Measurements from ENCODE around the gene COL4A3.
"Not testable (repeated sequence)": the region's sequence is repeated elsewhere in the genome, so short reads cannot be mapped to it uniquely, and the experiment has no call there.

The COL4A3 gene

GRCh38 chr2:227206406-227206805 lies 42.0 kb downstream of the COL4A3 start:
- no peak for DNase-seq (ENCODE audit: low spot score)

GRCh38 chr2:227207573-227207972 lies 43.1 kb downstream of the COL4A3 start:
- no peak for DNase-seq (ENCODE audit: low spot score)

DNA sequence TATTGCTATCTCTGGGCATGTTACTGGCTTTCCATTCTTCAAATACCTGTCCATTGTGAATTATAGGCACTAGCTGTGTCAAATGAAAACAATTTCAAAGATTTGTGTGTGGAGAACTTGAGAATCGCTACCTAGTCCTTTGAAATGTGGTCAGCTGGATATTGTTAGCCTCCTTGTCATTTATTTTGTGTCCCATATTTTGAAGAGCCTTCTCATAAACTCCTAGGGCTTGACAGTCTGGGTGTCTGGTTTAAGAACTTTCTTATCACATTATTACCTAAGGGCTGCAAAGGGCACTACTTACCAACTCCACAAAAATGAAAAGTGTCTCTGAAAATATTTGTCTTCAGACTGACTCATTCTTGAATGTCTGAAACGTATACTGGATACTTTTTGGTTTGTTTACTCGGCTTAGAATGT lies 50.2 kb downstream of the COL4A3 start:
- no peak for DNase-seq (ENCODE audit: low spot score)

- DNase-seq (ENCODE audit: low spot score) = no peak
Observed at GRCh38 chr2:227219312-227220105, 55.1 kb downstream of the COL4A3 start.

DNA sequence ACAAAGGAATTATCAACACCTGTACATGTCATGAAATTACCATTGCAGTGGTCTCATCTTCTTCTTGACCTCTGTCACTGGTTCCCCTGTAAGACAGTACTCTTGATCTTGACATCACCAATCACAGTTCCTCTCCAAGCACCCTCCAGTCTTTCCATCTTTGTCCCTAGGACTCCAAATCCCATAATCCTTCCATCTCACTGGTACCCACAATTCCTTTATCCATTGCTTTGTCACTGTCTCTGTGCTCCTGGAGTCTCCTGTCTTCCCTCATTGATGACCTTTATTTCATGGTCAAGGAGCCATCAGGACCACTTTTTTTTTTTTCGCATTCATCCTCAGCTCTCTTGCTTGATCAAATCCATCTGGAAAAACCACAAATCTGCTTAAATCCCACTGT lies 56.7 kb downstream of the COL4A3 start:
- DNase-seq (ENCODE audit: low spot score) = no peak

DNA sequence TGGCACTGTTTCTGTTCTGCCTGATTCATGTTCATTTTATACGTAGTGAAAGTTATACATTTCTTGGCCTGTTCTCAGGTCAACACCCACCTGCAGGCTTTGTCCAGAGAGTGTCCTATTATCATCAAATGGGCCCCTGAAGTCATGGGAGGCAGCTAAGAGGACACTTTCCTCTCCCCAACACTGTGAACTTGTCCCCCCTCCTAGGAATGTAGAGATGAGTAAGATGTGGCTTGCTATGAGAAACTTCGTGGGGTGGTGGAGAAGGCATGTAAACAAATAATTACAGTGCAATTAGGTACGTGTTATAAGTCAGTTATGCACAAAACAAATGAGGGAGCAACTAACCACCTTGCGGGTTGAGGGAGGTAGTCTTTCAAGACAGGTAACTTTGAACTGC lies 57.9 kb downstream of the COL4A3 start:
- DNase-seq (ENCODE audit: low spot score) = no peak

- DNase-seq (ENCODE audit: low spot score) = not testable (repeated sequence)
Observed at GRCh38 chr2:227225641-227226040, 61.2 kb downstream of the COL4A3 start.

DNA sequence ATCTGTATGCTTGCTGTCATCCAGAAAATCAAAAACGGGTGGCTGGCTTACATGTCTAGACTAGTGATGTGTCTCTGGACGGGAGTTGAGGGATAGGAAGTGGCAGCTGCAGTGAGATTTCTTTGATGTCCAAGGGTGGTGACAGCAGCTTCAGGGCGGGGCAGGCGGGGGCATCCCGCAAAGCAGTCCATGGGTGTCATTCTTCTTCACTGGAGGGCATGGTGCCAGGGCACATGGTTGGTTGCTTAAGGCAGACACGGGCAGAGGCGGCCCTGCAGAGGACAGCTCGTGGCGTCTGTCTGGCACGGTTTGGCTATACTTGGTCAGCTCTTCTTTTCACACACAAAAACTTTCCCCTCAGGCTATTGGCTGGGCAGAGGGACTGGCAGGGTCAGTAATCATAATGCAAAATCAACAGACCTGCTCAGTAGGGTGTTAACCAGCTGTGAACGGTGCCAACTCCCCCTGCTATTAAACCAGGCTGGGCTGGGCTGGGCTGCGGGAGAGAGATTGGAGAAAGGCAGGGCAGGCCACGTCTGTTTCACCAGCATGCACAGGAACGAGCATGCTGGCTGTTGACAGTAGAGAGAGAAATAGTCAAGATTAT lies 63.7 kb downstream of the COL4A3 start:
- DNase-seq (ENCODE audit: low spot score) = no peak

DNA sequence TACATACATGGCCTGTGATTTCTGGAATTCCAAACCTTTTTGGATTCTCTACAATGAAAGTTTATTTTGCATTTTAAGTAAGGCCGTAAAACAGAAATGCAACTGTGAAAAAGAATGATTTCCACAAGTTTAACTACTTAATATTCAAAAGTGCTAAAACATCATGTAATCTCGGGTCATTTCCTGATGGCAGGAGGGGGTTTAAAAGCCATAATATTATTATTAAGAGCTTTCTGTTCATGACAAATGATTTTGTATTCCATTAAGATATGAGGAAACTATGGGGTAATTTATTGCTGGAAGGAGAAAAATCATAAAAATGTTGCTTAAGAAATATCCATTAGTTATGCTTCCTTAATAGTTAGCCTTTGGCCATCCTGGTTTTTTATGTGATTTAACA lies 65.7 kb downstream of the COL4A3 start:
- no peak for DNase-seq (ENCODE audit: low spot score)

- no peak for DNase-seq (ENCODE audit: low spot score)
Observed at GRCh38 chr2:227234429-227234828, 70.0 kb downstream of the COL4A3 start.

- DNase-seq (ENCODE audit: low spot score) = no peak
Observed at GRCh38 chr2:227237786-227238185, 73.4 kb downstream of the COL4A3 start.

DNA sequence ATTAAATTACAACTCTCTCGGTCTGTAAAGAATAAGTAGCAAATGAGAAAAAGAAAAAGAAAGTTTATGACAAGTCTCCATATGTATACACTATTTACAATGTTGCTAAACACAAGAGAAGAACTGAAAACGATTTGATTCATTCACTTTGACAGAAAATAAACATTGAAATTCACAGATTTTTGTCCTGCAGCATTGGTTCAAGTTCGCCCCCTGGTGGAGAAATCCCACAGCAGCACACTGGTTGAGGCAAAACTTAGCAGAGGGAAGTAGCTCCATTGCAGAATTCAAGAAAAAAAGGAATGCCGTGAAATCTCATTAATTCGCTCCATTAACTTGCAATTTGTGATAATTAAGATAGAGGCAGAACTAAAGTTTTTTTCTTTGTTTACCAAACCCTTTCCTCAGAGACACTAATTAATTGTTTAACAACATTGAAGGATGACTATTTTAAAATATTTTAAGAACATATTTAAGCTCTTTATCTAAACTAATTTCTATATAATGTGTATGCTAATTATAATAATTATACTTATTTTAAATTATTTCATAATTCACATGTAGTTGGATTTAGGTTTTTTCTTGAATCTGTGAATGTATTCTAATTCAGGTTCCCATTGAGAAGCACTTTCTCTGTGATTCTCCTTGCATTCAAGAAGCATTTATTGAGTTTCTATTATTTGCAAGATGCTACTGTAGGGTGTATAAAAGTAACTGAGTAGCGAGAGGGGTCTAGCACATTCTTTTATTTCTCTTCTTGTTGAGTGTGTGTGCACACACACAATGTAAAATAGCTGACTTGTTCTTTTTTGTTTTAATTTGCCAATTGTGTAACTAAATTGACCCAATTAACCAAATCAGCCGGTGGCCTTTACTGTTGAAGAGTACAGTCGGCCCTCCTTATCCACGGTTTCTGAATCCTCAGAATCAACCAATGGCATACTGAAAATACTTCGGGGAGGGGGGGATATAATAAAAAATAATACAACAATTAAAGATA lies 74.1 kb downstream of the COL4A3 start:
- peak; percentile 55 for DNase-seq (ENCODE audit: low spot score)

GRCh38 chr2:227241005-227241404 lies 76.6 kb downstream of the COL4A3 start:
- DNase-seq (ENCODE audit: low spot score) = no peak

DNA sequence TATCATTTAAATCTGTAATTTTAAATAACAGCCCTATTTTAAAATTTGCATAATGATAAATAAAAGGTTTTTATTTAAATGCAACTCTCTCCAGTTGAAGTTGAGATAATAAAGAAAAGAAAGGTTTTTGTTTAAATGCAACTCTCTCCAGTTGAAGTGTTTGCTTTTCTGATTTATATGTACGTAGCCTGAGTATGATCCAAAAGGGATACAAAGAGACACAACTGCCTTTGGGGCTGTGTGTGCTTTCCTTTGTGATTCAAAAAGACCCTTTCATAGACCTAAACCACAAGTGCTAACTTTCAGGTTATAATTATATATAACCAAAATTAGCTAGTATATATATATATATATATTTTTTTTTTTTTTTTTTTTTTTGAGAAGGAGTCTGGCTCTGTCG lies 84.5 kb downstream of the COL4A3 start:
- no peak for DNase-seq (ENCODE audit: low spot score)

- DNase-seq (ENCODE audit: low spot score) = no peak
Observed at GRCh38 chr2:227252831-227253230, 88.4 kb downstream of the COL4A3 start.

GRCh38 chr2:227256605-227257004 lies 92.2 kb downstream of the COL4A3 start:
- no peak for DNase-seq (ENCODE audit: low spot score)

- DNase-seq (ENCODE audit: low spot score) = no peak
Observed at GRCh38 chr2:227257820-227258219, 93.4 kb downstream of the COL4A3 start.

GRCh38 chr2:227260041-227260440 lies 95.6 kb downstream of the COL4A3 start:
- no peak for DNase-seq (ENCODE audit: low spot score)

GRCh38 chr2:227267410-227268115 lies 103.1 kb downstream of the COL4A3 start:
- DNase-seq (ENCODE audit: low spot score) = no peak

GRCh38 chr2:227280895-227281294 lies 116.5 kb downstream of the COL4A3 start:
- DNase-seq (ENCODE audit: low spot score) = no peak

DNA sequence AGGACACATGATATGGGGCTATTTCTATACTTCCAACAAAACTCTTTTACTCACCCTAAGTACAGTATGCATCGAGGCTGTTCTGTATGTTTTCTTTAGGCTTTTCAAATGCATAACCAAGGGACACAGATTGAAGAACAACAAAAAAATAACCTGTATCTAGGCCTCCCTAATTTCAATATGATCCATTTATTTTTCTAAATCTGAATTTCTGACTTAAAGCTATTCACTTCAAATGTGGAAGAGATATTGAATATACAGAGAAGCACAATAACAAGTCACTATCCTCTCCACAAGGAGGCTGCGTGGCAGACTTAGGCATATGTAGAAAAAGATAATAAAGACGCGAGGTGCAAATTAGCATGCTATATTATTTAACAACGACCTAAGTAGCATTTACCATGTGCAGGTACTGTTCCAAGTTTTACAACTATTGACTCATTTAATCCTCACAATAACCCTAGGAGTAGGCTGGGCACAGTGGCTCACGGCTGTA lies 121.4 kb downstream of the COL4A3 start:
- no peak for DNase-seq (ENCODE audit: low spot score)

GRCh38 chr2:227287771-227288170 lies 123.3 kb downstream of the COL4A3 start:
- no peak for DNase-seq (ENCODE audit: low spot score)

All from hematopoietic multipotent progenitor cell treated with erythropoietin and hydrocortisone succinate and interleukin-3 and kit ligand, for 15 days (in vitro differentiated cells).